NCI-H774 (cell line): Measurements from ENCODE around the gene PRAC2.

Source experiments
- DNase-seq: peaks from one replicate; lab custom pipeline; 2025; lab: John Stamatoyannopoulos, UW

Gene PRAC2

GRCh38 chr17:48755356-48755755 lies 32.4 kb downstream of the PRAC2 start:
- DNase-seq: no peak

- peak; percentile 70 for DNase-seq
Measured at GRCh38 chr17:48756830-48757251, 33.9 kb downstream of the PRAC2 start.

- no peak for DNase-seq
Measured at GRCh38 chr17:48757524-48757961, 34.6 kb downstream of the PRAC2 start.

GRCh38 chr17:48759288-48759687 lies 36.3 kb downstream of the PRAC2 start:
- DNase-seq: peak; percentile 23

GRCh38 chr17:48760411-48760810 lies 37.4 kb downstream of the PRAC2 start:
- no peak for DNase-seq

GRCh38 chr17:48761114-48761513 lies 38.1 kb downstream of the PRAC2 start:
- DNase-seq: no peak

GRCh38 chr17:48767263-48767774 lies 44.3 kb downstream of the PRAC2 start:
- DNase-seq: no peak

- DNase-seq: no peak
Measured at GRCh38 chr17:48769009-48769675, 46.2 kb downstream of the PRAC2 start.

GRCh38 chr17:48770954-48771353 lies 48.0 kb downstream of the PRAC2 start:
- DNase-seq: no peak

- no peak for DNase-seq
Measured at GRCh38 chr17:48773245-48773644, 50.3 kb downstream of the PRAC2 start.
